Lower leg skin (tissue), 3 donors: Measurements from ENCODE around the gene FEM1A.

ENCODE experiments used
- CTCF ChIP-seq, 3 donors: fragments of 450-650 bp; IDR thresholded peaks; one replicate each; pipeline ENCODE4 v1.5.1; 2016; ENCODE audit warnings: antibody characterized with exemption in 3 of 3, mild to moderate bottlenecking in 3 of 3, moderate library complexity in 2 of 3
- POLR2A ChIP-seq, 2 donors: fragments of 450-650 bp; IDR thresholded peaks; one replicate each; pipeline ENCODE4 v1.6.1; 2016 to 2017; ENCODE audit warnings: antibody characterized with exemption in 2 of 2, mild to moderate bottlenecking in 1 of 2, moderate library complexity in 1 of 2

GRCh38 chr19:4830332-4830731 is 38.8 kb downstream of the FEM1A start:
- TF ChIP-seq CTCF (IDR thresholded peaks at IDR 0.05) (no peak), POLR2A (IDR thresholded peaks at IDR 0.05) (no peak)
